ENCODE data around the gene MYO15B.

Gene MYO15B

DNA sequence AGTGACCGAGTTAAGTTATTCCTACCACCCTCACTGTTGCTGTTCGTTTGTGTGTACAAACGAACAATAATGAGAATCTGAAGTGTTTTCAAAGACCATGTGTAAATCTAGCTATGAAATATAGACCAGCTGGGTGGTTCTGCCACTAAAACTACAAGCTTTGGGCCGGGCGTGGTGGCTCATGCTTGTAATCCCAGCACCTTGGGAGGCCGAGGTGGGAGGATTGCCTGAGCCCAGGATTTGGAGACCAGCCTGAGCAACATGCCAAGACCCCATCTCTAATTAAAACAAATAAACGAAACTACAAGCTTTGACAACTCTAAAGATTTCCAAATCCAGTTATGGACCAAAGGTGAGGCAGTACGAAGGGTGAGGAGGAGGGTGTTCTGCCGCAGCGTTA is 78.4 kb downstream of the MYO15B start:
- DNase-seq (ENCODE audit: low read depth in 2 of 2): no peak

DNA sequence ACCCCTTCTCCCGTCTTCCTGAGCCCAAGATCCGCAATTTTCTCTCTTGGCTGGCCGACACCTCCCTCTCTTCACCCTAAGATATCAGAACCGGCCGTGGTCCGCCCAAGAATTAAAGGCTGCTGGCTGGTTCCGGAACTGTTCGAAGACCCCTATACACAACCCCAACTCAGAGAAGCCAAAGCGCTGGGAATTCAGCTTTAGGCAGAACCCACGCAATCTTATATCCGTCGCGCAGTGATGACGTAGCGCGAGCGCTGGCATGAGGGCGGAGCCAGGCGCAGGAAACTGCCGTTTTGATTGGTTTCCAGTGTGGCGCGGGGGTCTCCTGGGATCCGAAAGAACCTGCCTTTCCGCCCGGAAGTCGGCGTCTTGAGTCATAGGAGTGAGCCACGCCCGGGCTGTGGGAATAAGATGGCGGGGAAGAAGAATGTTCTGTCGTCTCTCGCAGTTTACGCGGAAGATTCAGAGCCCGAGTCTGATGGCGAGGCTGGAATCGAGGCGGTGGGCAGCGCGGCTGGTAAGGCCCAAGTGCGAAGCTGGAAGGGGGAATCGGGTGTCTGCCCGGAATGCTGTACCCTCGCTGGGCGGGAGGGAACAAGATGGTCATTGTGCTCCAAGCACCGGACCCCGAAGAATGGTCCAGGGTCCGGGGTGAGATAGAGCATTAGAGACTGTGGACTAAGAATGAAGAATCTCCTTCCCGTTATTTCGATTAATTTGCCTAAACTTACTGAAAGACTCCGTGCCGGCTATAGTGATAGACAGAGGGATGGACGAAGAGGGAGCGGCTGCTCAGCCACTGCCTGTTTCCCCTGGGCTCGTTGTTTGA is 79.6 kb downstream of the MYO15B start, which contains the start of the genes RECQL5 and SAP30BP:
TSS of gene RECQL5 (minus strand) at position 196 of the 832 bp plus-strand sequence. CDS start 597 bp downstream, outside the sequence.
TSS of gene SAP30BP (plus strand) at position 380 of the 832 bp plus-strand sequence. CDS start at position 415, 35 bp downstream.
- peak; percentile 97 for DNase-seq (ENCODE audit: low read depth in 2 of 2)

DNA sequence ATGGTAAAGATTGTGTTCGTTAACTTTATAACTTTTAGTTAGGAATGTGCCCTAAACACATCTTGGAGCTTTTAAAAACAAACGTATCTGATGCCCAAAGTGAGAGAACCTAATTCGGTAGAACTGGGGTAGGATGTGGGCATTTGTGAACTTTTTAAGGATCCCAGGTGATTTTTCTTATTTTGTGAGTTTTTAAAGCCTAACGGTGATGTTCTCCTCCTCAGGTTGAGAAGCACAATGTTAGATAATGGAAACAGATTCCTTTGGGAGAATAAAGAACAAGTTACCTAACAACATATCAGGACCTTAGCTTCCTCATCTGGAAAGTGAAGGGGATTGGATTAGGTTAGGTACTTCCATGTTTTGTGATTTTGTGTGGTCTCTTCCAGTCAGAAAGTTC is 80.2 kb downstream of the MYO15B start:
- DNase-seq (ENCODE audit: low read depth in 2 of 2): no peak

DNA sequence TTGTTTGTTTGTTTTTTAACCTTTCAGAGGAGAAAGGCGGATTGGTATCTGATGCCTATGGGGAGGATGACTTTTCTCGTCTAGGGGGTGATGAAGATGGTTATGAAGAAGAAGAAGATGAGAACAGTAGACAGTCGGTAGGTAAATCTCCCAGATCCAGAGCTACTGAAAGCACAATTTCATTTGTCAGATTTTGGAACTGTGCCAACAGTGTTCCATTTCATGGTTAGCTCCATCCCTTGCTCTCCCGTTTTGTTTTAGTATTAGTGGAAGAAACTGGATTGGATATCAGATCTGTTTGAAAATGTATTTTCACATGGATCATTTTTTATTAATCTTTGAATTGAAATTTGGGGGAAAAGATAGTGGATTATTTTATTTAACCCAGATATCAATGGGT is 80.9 kb downstream of the MYO15B start:
- no peak for DNase-seq (ENCODE audit: low read depth in 2 of 2)

DNA sequence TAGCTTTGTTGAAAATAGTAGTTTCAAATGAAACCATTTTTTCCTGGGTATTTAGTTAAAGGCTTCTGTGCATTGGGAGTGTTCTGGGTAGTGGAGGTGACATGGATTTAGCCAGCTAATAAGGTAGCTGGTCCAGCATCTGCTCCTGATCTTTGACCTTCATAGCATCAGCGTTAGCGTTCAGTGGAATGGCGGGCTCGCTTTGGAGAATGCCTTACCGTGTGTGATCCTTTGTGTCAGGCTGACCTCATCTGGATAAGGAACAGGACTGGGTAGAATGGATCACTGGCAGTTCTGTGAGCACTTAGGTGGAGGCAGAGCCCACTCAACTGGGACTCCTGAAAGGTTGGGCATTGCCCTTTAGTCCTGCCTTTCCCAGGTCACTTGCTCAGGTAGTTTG is 83.3 kb downstream of the MYO15B start:
- no peak for DNase-seq (ENCODE audit: low read depth in 2 of 2)

DNA sequence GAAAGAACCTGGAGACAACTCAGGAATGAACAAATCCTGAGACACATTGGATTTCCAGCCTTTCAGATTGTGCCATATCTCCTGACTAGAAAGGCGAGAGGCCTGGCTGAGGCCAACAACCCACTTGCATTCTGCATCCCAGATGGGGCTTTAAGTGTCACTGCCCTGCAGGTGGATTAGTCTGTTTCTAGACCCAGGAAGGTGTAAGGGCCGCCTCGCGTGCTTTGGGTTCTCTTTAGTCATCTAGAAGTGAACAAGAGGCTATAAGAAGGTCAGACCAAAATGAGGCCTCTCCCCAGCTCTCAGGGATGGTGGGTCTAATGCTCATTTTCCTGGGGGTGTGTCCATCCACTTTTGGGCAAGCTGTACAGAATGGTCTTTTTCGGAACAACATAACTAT is 84.4 kb downstream of the MYO15B start:
- no peak for DNase-seq (ENCODE audit: low read depth in 2 of 2)

DNA sequence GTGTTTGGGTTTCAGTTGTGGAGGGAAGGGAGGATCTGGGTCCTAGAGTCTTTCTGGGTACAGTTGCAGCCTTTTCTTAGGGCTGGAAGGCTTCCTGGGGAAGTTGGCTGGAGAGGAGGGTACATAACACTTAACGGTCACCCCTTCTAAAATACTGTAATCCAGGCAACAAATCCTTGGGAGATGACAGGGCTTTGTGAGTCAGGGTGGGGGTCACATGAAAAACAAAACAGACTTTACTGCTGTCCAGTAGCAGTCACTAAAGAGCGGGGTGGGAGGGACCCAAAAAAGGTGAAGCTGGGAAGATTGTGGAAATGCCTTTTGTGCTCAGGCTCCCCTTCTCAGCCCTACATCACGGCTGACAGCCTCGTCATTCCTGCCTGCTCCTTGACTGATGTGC is 85.9 kb downstream of the MYO15B start:
- DNase-seq (ENCODE audit: low read depth in 2 of 2): no peak
